HEK293 (cell line): ENCODE measurements around the gene RANBP1.

ENCODE experiments used
- CTCF ChIA-PET: fragments of 350-600 bp; formaldehyde crosslinking; extraction: SDS; loops from one replicate; lab custom pipeline; 2021; ENCODE audit warnings: antibody characterized with exemption; lab: Yijun Ruan, JAX
- POLR2A ChIA-PET: fragments of 300-600 bp; formaldehyde crosslinking; extraction: SDS; loops from one replicate; lab custom pipeline; 2020; ENCODE audit warnings: antibody characterized with exemption, inconsistent platforms; lab: Yijun Ruan, JAX
- H3K27ac ChIP-seq: fragments of 200-500 bp; sonication (Bioruptor generic); 2 replicates; pipeline ENCODE4 v1.5.1; 2014; ENCODE audit warnings: low read depth, low read length, control low read depth, inconsistent platforms; ENCODE audit errors: extremely low read depth
- H3K36me3 ChIP-seq, 2 experiments: fragments of 200-500 bp in 1 of 2; sonication (Bioruptor generic) in 1 of 2; 1 replicate in 1 of 2; 2 replicates in 1 of 2; pipeline ENCODE4 v1.5.1; 2014 to 2017; ENCODE audit warnings: inconsistent platforms in 2 of 2, low read length in 2 of 2; ENCODE audit not compliant: control insufficient read depth in 2 of 2, insufficient read depth in 1 of 2
- H3K4me1 ChIP-seq: fragments of 200-500 bp; sonication (Bioruptor generic); 2 replicates; pipeline ENCODE4 v1.5.1; 2014; ENCODE audit warnings: mild to moderate bottlenecking, low read length, inconsistent platforms; ENCODE audit not compliant: control insufficient read depth, insufficient read depth
- H3K4me3 ChIP-seq: 2 replicates; pipeline ENCODE4 v1.5.1; 2011; ENCODE audit warnings: low read depth, mild to moderate bottlenecking, control low read depth, low read length, moderate library complexity
- H3K9me3 ChIP-seq: fragments of 200-500 bp; sonication (Bioruptor generic); 2 replicates; pipeline ENCODE4 v1.5.1; 2014; ENCODE audit warnings: low read depth, low read length, inconsistent platforms; ENCODE audit not compliant: control insufficient read depth, insufficient read depth
- GLIS1 ChIP-seq: fragments of 450-650 bp; formaldehyde crosslinking; IDR thresholded peaks from 2 replicates; pipeline ENCODE4 v1.5.1; 2016; ENCODE audit warnings: missing biosample characterization, missing genetic modification characterization
- HIC1 ChIP-seq: fragments of 450-650 bp; formaldehyde crosslinking; IDR thresholded peaks from 2 replicates; pipeline ENCODE4 v1.5.1; 2016; ENCODE audit warnings: missing biosample characterization, missing genetic modification characterization
- HOXD13 ChIP-seq: sonication (generic); formaldehyde crosslinking; IDR thresholded peaks from 2 replicates; pipeline ENCODE4 v1.8.0; 2022; ENCODE audit warnings: missing genetic modification reagents, borderline replicate concordance
- KLF10 ChIP-seq: fragments of 450-650 bp; IDR thresholded peaks from 2 replicates; pipeline ENCODE4 v1.5.1; 2018; ENCODE audit warnings: missing biosample characterization, mild to moderate bottlenecking, missing genetic modification characterization
- KLF17 ChIP-seq: fragments of 450-650 bp; formaldehyde crosslinking; IDR thresholded peaks from 2 replicates; pipeline ENCODE4 v1.5.1; 2016; ENCODE audit warnings: missing biosample characterization, missing genetic modification characterization
- KLF9 ChIP-seq: fragments of 450-650 bp; formaldehyde crosslinking; IDR thresholded peaks from 2 replicates; pipeline ENCODE4 v1.5.1; 2016; ENCODE audit warnings: missing biosample characterization, missing genetic modification characterization, low read depth
- PATZ1 ChIP-seq: fragments of 450-650 bp; formaldehyde crosslinking; IDR thresholded peaks from 2 replicates; pipeline ENCODE4 v1.5.1; 2016; ENCODE audit warnings: missing biosample characterization, missing genetic modification characterization
- SP3 ChIP-seq: fragments of 450-650 bp; formaldehyde crosslinking; IDR thresholded peaks from 2 replicates; pipeline ENCODE4 v1.5.1; 2016; ENCODE audit warnings: missing biosample characterization, missing genetic modification characterization
- ZBTB17 ChIP-seq: fragments of 450-650 bp; formaldehyde crosslinking; IDR thresholded peaks from 2 replicates; pipeline ENCODE4 v1.5.1; 2016; ENCODE audit warnings: missing biosample characterization, missing genetic modification characterization
- ZFHX2 ChIP-seq: fragments of 450-650 bp; formaldehyde crosslinking; conservative IDR thresholded peaks from 2 replicates; pipeline ENCODE4 v1.5.1; 2016; ENCODE audit warnings: missing biosample characterization, missing genetic modification characterization
- ZFP3 ChIP-seq: fragments of 450-650 bp; formaldehyde crosslinking; IDR thresholded peaks from 2 replicates; pipeline ENCODE4 v1.5.1; 2016; ENCODE audit warnings: low read depth, missing biosample characterization, missing genetic modification characterization
- ZIC2 ChIP-seq: fragments of 450-650 bp; formaldehyde crosslinking; IDR thresholded peaks from 2 replicates; pipeline ENCODE4 v1.5.1; 2016; ENCODE audit warnings: missing biosample characterization, missing genetic modification characterization
- ZNF146 ChIP-seq: fragments of 450-650 bp; formaldehyde crosslinking; IDR thresholded peaks from 2 replicates; pipeline ENCODE4 v1.5.1; 2016; ENCODE audit warnings: missing biosample characterization, missing genetic modification characterization
- ZNF280D ChIP-seq: fragments of 450-650 bp; formaldehyde crosslinking; IDR thresholded peaks from 2 replicates; pipeline ENCODE4 v1.5.1; 2016; ENCODE audit warnings: missing biosample characterization, missing genetic modification characterization
- ZNF394 ChIP-seq: fragments of 450-650 bp; formaldehyde crosslinking; IDR thresholded peaks from 2 replicates; pipeline ENCODE4 v1.5.1; 2016; ENCODE audit warnings: missing biosample characterization, missing genetic modification characterization, mild to moderate bottlenecking, moderate library complexity, borderline replicate concordance
- ZNF654 ChIP-seq: fragments of 450-650 bp; formaldehyde crosslinking; IDR thresholded peaks from 2 replicates; pipeline ENCODE4 v1.5.1; 2016; ENCODE audit warnings: low read depth, missing biosample characterization, missing genetic modification characterization
- TF ChIP-seq, protein P1 (sequence below): fragments of 450-650 bp; formaldehyde crosslinking; IDR thresholded peaks from 2 replicates; pipeline ENCODE4 v1.5.1; 2016; ENCODE audit warnings: missing biosample characterization, missing genetic modification characterization

RANBP1 gene

DNA sequence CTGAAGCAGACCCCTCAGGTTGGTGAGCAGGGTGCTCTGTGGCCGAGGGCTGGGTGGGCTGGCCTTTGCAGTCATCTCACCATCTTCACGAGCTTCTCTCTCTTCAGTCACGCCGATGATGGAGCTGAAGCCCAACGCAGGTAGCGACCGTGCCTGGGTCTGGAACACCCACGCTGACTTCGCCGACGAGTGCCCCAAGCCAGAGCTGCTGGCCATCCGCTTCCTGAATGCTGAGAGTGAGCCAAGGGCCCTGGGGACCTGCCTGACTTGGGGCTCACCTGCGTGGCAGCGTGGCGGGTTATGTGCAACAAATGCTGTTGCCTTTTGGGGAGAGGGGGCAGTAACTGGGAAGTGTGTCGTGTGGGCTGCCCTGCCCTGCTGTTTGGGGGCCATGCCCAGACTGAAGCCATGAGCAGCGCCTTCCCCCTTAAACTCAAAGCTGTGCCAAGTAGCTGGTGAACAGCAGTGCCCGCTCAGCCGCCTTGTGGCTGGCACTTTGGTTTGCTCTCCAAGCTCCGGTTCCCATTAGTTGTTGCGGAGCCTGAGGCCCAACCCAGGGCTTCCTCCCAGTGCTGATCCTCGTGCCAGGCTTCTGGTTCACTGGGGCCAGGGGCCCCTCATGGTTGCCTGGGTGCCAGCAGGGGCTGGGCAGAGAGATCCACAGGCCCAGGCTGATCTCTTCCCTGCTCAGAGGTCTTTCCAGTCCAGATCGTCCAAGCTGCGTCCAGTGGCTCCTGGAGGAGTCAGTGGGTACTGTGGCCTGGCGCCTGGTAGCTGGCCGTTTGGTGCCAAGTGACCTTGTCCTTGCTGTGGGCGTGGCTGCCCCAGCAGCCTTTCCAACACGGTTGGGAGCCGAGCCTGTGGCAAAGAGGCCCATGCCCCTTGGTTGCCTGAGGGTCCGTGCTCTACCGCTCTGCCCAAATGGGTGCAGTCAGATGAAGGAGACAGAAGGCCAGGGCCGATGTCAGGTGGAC, 9.6 kb downstream of the RANBP1 start:
- Histone ChIP-seq H3K4me1 (no peaks in the 10 kb centered on the region), H3K9me3 (no peaks in the 10 kb centered on the region), H3K4me3 (no peak overlapping the region), H3K36me3 (peaks cover 26 to 78% of the 10 kb centered on the region in 2 experiments; a peak in 2 of 3 replicates), H3K27ac (no peak overlapping the region)
- TF ChIP-seq ZNF654 = no peak
- no peak for TF ChIP-seq KLF17 (tag by site-specific recombination)
- peak; percentile 16; the same call in 1 of the 2 replicates for TF ChIP-seq KLF9 (tag by site-specific recombination)
- TF ChIP-seq ZFP3 (tag by site-specific recombination) = no peak
- TF ChIP-seq, protein P1, sequence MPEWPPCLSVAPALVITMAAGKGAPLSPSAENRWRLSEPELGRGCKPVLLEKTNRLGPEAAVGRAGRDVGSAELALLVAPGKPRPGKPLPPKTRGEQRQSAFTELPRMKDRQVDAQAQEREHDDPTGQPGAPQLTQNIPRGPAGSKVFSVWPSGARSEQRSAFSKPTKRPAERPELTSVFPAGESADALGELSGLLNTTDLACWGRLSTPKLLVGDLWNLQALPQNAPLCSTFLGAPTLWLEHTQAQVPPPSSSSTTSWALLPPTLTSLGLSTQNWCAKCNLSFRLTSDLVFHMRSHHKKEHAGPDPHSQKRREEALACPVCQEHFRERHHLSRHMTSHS = no peak
- no peak for TF ChIP-seq HOXD13 (CRISPR knock-in tag)
- no peak for TF ChIP-seq KLF10 (tag by site-specific recombination)
- TF ChIP-seq HIC1 (tag by site-specific recombination) = peak; percentile 51; the same call in 1 of the 2 replicates
- no peak for TF ChIP-seq ZNF280D (tag by site-specific recombination)
- no peak for TF ChIP-seq PATZ1 (tag by site-specific recombination)
- ChIA-PET CTCF (interaction anchor here (1.3 kb wide), 1 partner anchor 8 kb away, joined by 3 read pairs; no protein-coding TSS in a partner anchor), POLR2A (interaction anchor here (1.0 to 1.2 kb wide), 2 partner anchors 8 to 9 kb away, joined by 3 read pairs; partner anchors contain the start of gene TRMT2A)

DNA sequence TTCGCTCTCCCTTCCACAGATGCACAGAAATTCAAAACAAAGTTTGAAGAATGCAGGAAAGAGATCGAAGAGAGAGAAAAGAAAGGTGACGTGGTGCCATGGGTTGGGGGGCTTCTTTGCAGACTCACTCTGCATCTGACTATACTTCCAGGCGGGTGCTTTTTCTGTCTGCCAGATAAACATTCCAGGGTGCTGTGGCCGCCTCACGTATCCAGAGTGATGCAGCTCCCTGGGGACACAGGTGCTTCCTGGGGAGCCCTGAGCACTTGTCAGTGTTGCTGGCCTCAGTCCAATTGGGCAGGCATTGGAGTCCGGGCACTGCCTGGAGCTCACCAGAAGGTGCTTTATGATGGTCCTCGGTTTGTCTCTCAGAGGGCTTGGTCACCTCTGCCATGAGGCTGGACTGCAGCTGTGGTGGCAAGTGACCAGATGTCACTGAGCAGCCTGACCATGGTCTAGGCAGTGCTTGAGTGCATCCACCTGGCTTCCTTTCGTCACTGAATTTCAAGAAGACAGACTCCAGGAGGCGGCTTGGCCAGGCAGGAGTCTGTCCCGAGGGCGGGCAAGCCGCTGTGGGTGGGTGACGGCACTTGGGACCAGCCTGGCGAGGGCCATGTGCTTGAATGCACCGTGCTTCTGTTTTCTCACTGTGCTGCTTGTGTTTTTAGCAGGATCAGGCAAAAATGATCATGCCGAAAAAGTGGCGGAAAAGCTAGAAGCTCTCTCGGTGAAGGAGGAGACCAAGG, 10.6 kb downstream of the RANBP1 start:
- POLR2A ChIA-PET = interaction anchor here (0.7 to 4.9 kb wide), 4 partner anchors 8 to 136 kb away, joined by 3 to 62 read pairs (median 3); partner anchors contain the start of genes RANBP1 and TRMT2A
- Histone ChIP-seq H3K27ac (no peak overlapping the region), H3K9me3 (no peaks in the 10 kb centered on the region)
- TF ChIP-seq ZFHX2 (0 out of 2 replicates have a peak, but pooled peaks have one; percentile 26), GLIS1 (tag by site-specific recombination) (peak; percentile 35; the same call in 1 of the 2 replicates), ZIC2 (tag by site-specific recombination) (0 out of 2 replicates have a peak, but pooled peaks have one; percentile 9), SP3 (tag by site-specific recombination) (no peak), ZBTB17 (peak; percentile 51), ZNF394 (tag by site-specific recombination) (peak; percentile 16; the same call in 1 of the 2 replicates), ZNF146 (tag by site-specific recombination) (no peak)
- TF ChIP-seq, all 188 proteins: peak for 5
- peaks cover 17 to 68% of the 10 kb centered on the region in 2 experiments; a peak in 2 of 3 replicates for H3K36me3 ChIP-seq
- CTCF ChIA-PET = interaction anchor here (1.3 kb wide), 1 partner anchor 9 kb away, joined by 3 read pairs; no protein-coding TSS in a partner anchor
- no peak overlapping the region for H3K4me3 ChIP-seq
- no peaks in the 10 kb centered on the region for H3K4me1 ChIP-seq
